GM21381 (cell line): ENCODE data around the gene TAF3.

ENCODE experiments used
- ATAC-seq: cut with Tn5 transposase; IDR thresholded peaks from one replicate; pipeline ENCODE4 v1.9.1; 2021; ENCODE audit warnings: mild to moderate bottlenecking, moderate library complexity; ENCODE audit not compliant: unreplicated experiment

Gene TAF3

DNA sequence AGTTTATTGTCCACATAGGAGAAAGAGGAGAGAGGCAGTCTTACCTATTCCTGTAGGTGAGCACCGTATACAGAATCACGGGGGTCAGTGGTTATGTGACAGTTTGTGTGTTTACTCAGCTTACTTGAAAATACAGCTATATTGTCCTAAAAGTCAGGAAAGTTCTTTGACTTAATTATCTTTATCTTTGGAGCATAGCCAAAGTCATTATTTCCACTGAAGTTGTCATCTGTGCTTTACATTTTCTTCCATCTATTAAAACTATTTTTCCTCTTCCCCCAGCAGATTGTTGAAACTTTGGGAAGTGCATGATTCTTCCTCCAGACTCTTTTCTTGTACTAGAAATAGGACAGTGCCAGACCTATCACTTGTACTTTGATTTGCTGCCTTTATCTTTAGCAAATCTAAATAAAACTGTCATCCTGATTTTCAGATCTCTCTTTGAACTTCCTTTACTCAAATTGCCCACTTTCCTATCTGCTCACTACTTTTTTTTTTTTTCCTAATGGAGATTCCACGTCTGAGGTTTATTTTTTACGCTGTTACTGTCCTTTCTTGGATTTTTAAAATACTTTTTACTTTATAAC is 58.3 kb downstream of the TAF3 start:
- ATAC-seq: no peak

DNA sequence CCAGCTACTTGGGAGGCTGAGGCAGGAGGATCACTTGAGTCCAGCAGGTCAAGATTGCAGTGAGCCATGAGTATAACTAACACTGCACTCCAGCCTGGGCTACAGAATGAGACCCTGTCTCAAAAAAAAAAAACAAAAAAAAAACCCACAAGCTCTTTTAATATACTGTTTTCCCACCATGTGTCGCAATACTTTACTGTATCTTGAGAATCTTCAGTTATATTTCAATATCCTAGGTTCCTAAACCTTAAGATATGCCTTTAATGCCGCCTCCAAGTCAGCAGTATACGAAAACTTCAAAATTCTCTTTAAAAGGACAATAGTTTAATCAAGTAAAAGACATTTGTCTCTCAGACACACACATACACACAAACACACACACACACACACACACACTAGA is 62.8 kb downstream of the TAF3 start:
- no peak for ATAC-seq

DNA sequence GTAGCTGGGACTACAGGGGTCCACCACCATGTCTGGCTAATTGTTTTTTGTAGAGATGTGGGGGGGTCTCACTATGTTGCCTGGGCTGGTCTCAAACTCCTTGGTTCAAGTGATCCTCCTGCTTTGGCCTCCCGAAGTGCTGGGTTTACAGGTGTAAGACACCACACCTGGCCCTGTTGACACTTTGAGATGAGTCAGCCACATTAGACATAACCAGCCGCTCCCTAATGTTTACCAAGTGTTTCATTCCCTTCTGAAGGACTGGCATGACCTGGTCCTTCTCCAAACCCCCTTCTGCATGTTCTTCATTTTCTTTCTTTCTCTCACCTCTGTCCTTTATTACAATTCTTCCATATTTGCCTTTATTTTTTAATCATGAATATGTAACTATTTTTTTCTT is 67.8 kb downstream of the TAF3 start:
- no peak for ATAC-seq

DNA sequence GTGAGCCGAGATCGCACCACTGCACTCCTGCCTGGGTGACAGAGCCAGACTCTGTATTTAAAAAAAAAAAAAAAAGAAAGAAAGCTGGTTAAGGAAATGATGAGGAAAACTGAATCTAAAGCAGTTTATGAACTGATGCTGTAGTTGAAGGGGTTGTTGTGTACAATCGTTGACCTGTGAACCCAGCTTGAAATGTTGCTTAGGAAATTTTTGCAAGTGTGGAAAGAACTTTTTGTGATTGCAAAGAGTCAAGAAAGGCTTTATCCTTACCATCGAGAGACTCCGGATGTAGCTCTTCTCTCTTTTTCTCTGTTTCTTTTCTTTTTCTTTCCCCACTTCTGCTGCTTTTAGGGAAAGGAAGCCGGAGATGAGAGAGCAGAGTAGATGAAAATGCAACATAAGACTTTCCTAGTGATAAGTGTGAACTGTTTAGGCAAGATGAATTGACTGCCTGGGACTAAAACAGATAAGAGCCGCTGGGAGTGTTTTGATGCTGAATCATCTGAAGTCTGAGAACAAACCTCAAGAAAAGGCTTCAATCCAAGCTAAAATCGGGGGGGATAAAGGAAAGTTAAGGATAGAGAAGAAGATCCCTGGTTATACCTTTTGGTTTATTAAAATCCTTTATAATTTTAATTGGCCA is 69.0 kb downstream of the TAF3 start:
- no peak for ATAC-seq

DNA sequence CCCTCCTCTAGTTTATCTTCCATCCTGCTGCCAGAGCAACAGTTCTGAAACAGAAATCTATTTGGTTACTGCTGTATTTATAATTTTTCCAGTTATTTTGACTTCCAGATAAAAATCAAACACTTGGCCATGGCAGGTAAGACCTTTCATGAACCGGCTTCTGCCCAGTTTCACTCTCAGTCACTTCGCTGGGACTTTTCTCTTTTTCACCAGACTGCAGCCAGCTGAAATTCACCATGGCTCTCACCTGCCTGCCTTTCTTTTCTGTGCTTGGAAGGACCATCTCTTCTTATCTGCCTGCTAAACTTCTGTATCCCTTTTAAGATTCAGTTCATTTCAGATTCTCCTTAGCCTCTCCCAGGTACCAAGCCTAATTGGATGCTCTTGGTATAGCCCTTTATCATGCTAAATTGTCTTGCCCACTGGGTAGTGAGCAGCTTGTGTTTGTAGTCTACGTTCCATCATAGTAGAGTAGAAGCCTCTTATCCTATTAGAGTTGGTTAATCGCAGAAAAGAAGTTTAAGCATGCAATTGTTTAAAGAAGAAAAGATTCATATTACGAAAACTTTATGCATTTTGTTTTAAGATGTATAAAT is 71.7 kb downstream of the TAF3 start:
- no peak for ATAC-seq

DNA sequence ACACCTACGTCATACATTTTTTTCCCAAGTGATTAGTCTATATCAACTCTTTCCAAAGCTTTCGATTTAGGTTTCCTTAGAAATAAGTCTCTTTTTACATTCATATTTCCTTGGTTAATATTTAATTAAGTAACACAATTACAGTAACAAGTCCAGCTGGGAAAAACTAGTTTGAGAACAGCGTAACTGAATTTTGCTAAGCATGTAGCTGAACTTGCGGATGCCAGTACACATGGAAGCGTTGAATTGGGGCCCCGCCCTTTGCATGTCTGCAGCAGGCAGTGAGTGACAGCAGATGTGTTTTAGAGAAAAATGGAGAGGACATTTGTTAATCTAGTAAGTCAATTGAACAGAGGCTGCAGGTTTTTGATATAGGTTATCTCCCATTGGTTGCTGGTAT is 72.5 kb downstream of the TAF3 start:
- no peak for ATAC-seq

DNA sequence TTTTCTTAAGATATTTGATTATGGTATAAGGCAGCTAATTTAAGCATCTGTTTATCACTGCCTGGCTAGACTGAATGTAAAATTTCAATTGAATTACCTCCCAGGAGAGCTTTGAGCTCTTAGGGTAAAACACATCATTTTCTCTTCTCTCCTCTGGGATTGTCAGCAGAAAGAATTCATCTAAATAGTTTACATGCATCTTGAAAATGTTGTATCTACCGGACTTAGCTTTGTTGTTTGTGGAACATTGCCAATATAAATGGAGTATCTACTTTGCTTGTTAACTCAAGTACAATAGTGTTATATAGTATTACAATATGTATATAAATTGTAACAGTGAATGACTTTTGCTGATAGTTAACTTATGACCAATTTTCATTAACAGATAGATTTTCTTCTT is 73.3 kb downstream of the TAF3 start:
- ATAC-seq: no peak

DNA sequence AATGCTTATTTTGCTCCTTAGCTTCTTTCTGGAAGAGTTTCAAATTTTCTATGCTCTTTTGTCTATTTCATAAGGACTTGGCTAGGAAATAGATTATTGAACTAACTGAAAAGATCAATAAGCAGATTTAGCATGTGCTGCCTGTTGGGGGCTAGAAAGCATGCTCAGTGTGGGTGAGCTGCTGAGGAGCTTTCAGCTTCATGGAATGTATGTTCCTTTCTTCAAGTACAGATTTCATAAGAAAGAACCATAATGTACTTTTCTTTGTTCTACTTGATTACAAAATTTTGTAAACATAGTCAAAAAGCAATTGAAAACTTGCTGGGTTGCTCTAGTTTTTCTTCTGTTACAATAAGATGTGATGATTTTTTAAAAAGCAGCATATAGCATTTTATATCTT is 73.8 kb downstream of the TAF3 start:
- no peak for ATAC-seq

DNA sequence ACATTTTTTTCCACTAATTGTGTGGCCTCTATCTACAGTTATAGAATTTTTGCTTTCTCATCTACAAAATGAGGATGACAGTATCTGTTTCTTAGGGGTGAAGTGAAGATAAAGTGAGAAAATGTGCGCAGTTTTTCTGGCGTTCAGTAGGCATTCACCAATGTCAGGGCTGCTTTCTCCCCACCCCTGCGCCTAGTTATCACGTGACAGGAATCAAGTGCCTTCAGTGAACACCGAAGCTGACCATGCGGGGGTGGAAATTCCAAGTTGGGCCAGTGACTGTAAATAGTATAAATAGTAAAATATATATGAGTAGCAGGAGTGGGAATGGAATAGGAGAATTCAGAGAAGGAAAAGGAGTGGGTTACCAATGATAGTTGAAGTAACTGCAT is 77.4 kb downstream of the TAF3 start:
- no peak for ATAC-seq

DNA sequence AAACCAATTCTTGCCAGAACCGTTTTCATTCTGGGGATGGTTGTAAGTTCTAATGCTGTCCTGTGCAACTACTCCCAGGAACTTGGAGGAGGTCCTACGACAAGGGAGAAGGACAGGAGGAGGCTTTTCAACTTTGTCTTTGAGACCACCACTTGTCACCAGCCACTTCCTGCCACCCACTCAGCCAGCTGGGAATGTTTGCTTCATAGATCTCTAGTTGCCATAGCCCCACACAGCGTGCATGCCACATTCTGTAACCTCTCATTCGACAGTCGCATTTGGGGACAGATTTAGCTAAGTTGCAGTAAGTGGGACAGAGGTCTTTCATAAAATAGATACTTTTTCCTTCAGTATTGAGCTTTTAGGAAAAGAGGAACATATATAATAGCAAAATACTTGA is 78.0 kb downstream of the TAF3 start:
- no peak for ATAC-seq

DNA sequence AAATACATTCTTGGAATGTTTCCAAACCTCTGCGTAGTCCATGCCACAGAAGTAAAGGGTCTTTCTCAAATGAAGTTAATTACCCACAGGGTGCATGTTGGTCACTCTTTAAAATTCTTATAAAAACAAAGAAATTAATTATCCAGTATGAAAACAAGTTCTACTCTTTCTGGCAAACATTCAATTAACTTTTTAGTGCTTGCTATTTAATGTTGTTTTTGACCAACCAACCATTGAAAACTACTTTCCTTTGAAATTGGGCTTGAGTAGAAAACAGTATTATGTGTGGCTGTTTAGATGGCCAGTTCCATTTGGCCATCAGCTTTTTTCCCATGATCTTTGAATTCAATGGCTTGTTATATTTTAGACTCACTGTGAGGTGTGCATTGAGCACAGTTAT is 83.0 kb downstream of the TAF3 start:
- no peak for ATAC-seq

DNA sequence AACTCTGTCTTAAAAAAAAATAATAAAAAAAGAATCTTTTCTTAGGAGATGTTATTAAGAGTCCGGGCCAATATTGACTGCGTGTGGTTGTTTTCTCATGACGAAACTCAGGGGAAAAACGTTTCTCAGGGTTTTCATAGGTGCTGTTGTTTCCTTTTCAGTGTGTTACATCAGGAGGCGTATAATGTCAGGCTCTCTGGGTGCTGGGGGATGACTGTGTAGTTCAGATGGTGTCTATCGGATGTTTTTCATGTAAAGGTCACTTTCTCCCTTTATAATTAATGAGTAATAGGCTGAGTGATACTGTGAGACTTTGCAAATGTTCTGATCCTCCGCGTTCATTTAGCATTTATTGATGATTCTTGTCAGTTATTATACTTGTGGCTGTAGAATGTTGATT is 84.1 kb downstream of the TAF3 start:
- no peak for ATAC-seq

DNA sequence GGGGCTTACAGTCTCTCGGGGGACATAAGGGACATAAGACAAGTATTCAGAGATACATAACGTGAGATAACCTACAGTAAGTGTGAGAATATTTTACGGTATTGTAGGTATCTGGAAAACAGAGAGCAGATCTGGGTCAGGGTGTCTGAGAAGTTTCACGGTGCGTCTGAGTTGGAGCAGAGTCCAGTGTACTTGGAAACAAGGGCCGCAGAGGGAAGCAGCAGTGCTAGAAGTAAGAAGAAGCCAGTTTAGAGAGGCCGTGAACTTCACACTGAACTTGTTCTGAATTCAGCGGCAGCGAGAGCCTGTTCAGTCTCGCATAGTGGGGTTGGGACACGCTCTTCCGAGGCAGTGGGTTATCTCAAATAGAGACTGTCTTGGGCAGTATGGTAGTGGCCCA is 85.5 kb downstream of the TAF3 start:
- ATAC-seq: no peak

DNA sequence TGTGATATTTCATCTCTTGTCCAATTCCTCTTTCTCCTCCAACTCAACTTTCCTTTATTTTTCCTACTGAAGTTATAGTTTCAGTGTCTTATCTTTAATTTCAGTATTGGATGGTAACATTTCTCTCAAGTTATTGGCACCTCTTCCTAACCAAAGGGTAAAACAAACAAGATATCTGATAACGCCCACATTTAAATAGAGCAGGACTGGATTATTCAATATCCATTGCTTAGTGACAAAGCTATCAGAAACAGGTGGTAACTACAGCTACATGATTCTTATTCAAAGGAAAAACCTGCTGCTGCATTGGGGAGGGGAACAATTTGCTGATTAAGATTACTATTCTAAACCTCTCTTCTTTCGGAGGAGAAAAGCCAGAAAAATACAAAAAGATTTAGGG is 87.8 kb downstream of the TAF3 start:
- no peak for ATAC-seq

DNA sequence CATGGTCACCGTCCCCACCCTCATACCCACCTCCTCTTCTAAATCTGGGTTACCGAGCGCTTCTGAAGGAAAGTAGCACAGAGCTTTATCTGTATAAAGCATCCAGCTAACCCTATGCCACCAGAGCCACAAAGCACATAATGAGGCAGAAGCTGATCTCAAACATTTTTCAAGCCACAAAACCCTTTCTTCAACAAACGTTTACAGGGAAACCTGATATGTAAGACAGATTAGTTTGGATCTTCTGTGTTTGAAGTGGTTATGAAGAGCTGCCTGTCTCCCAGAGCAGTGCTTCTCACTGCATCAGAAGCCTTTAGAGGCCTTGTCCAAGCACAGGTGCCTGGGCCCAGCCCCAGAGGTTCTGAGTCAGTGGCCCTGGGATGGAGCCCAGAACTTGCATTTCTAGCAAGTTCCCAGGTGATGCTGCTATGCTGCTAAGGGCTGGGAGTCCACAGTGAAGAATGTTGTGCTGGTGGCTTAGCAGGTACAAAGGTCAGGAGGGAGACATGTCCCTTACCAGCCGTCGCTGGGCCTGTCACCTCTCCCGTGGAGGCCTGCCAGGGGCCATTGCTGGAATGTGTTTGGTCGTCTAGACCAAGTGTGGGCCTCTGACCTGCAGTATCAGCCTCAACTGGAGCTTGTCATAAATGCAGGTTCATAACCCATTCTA is 90.4 kb downstream of the TAF3 start:
- no peak for ATAC-seq

DNA sequence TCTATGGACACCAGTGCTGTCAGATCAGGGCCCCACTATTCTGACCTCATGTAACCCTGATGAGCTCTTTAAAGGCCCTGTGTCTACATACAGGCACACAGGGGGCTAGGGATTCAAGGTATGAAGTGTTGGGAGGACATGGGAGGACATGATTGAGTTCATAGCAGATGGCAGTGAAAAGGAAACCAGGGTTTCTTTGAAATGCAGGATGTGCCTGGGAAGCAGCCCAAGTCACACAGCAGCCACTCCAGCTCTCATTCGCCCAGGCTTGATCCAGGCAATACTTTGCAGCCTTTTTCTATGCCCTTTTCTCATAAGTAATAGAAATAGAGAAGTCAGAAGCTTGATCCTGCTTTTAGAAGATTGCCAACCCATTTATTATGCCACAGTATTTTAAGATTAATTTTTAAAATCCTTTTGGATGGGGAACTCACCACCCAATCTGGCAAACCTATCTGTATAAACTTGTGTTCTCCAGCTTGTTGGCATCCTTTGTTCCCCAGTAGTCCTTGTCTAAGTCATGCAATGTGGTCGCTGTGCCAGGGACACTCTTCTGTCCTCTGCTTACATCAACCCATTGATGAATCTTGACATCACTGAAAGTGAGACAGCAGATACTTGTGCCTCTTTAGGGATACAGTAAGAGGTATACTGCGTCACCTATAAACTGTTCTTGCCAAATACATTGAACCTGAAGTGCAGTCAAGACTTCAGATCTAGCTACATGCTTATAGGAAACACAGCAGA is 95.0 kb downstream of the TAF3 start:
- no peak for ATAC-seq

DNA sequence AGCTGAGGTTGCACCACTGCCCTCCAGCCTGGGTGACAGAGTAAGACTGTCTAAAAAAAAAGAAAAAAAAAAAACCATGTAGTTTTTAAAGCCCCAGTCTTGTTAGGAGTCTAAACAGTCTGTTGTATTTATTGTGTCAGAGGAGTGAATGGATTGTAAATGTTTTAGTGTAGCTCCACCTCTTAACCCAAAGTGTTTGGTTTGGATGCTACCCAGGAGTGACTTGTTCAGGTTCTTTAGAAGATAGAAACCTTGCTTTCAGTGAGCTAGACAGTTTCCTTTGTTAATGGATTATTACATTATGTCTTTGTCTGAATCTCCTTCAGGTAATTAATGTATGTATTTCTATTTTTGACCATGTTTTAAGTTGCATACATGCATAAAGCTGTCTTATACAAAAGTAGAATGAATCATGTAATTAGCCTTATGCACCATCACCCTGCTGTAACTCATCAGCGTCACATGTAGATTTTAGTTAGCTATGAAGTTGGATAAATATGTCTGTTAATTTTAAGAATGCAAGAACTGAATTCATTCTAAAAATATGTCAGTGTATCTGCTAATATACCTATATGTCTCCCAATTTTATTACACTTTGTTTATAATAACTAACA is 97.7 kb downstream of the TAF3 start:
- no peak for ATAC-seq

DNA sequence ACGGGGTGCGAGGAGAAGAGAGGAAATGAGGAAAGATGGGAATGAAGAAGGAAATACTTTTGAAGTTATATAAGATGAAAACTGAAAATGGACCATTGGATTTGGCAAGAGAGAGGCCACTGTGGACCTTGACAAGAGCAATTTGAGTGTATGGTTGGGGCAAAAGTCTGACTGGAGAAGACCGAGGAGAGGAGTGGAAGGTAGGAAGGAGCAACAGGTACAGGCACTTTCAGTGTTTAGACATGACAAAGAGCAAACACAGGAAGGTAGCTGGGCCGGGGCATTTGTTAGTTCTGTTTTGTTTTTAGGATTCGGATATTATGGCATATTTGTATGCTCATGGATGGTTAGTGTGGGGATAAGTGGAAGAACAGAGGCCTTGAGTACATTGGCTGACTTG is 99.4 kb downstream of the TAF3 start:
- no peak for ATAC-seq

DNA sequence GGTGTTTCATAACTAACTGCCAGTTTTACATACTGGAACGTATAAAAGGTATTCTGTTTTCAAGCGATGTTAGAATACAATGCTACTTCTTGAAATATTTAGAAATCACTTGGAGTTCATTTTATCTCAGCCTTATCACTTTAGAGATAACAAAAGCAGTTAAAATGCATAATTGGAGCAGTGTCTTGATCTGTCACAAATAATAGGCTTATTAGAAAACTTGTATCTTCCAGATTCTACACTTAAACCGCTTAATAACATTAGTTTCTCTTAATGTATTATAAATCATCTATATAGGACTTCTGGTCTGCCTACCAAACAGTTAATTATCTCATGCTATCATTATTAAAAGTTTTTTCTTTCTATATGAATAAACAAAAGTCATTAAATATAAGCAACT is 104.4 kb downstream of the TAF3 start:
- no peak for ATAC-seq

DNA sequence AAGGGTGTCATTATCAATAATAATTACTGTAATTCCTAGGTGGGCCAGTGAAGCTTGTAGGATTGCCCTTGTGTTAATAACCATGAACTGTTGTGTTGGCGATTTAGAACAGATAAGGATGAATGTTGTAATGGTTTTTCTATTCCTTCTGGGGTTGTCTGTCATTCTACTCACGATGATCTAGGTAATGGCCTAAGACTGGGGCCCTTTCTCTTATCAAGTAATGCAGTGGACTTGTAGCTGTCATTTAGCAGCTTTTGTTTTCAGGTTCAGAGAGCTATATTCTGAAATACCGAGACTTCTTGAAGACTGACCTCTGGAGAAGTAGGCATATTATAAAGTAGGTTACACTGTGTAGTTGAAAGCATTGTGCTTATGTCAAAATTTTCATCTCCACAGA is 110.2 kb downstream of the TAF3 start:
- ATAC-seq: no peak
